ENCODE measurements around the gene DNPH1.

The DNPH1 gene

GRCh38 chr6:43256670-43257366 lies 27.5 kb upstream of the DNPH1 start:
- Histone ChIP-seq H3K36me3 (ENCODE audit: control insufficient read depth in 2 of 2, insufficient read depth in 1 of 2, low read length in 2 of 2) (no peaks in the 10 kb centered on the region), H3K4me3 (ENCODE audit: low read depth, low read length) (no peak overlapping the region), H3K27ac (ENCODE audit: extremely low read depth, low read depth, low read length) (no peak overlapping the region), H3K9me3 (ENCODE audit: control insufficient read depth, insufficient read depth, low read depth, low read length) (no peaks in the 10 kb centered on the region), H3K4me1 (ENCODE audit: control insufficient read depth, insufficient read depth, low read length) (peaks cover 3% of the 10 kb centered on the region; the same call in 1 of the 2 replicates)
- TF ChIP-seq ZNF350 (tag by site-specific recombination; IDR thresholded peaks at IDR 0.05) (no peak), ZBTB11 (tag by site-specific recombination; conservative IDR thresholded peaks at IDR 0.05; ENCODE audit: low read depth) (no peak), ZNF133 (tag by site-specific recombination; IDR thresholded peaks at IDR 0.05) (no peak), ZNF621 (tag by site-specific recombination; IDR thresholded peaks at IDR 0.05) (no peak), HOXC10 (CRISPR knock-in tag; IDR thresholded peaks at IDR 0.05) (no peak), ZNF366 (tag by site-specific recombination; conservative IDR thresholded peaks at IDR 0.05) (no peak), ZNF169 (tag by site-specific recombination; IDR thresholded peaks at IDR 0.05) (no peak), ZSCAN30 (tag by site-specific recombination; IDR thresholded peaks at IDR 0.05) (no peak), ZNF280D (tag by site-specific recombination; IDR thresholded peaks at IDR 0.05) (no peak), ZNF292 (tag by site-specific recombination; IDR thresholded peaks at IDR 0.05; ENCODE audit: borderline replicate concordance, low read depth) (no peak), SETDB1 (IDR thresholded peaks at IDR 0.05; ENCODE audit: insufficient read length, low read length) (no peak)
- ChIA-PET CTCF (interaction anchor here (0.6 to 1.1 kb wide), 2 partner anchors 78 to 145 kb away, joined by 3 to 7 read pairs; no protein-coding TSS in a partner anchor), POLR2A (no interaction called here)

- ChIA-PET POLR2A (interaction anchor here (0.6 kb wide), 2 partner anchors 31 to 261 kb away, joined by 3 to 4 read pairs; no protein-coding TSS in a partner anchor), CTCF (interaction anchor here (0.6 kb wide), 2 partner anchors 146 to 181 kb away, joined by 3 read pairs; no protein-coding TSS in a partner anchor)
- Histone ChIP-seq H3K36me3 (ENCODE audit: control insufficient read depth in 2 of 2, insufficient read depth in 1 of 2, low read length in 2 of 2) (no peaks in the 10 kb centered on the region), H3K4me3 (ENCODE audit: low read depth, low read length) (no peak overlapping the region), H3K9me3 (ENCODE audit: control insufficient read depth, insufficient read depth, low read depth, low read length) (no peaks in the 10 kb centered on the region), H3K27ac (ENCODE audit: extremely low read depth, low read depth, low read length) (no peak overlapping the region), H3K4me1 (ENCODE audit: control insufficient read depth, insufficient read depth, low read length) (peaks cover 9% of the 10 kb centered on the region; the same call in 1 of the 2 replicates)
- TF ChIP-seq PRDM4 (tag by site-specific recombination; IDR thresholded peaks at IDR 0.05): no peak
- TF ChIP-seq BCL6B (tag by site-specific recombination; IDR thresholded peaks at IDR 0.05): no peak
- no peak for TF ChIP-seq ZNF48 (tag by site-specific recombination; IDR thresholded peaks at IDR 0.05)
- no peak for TF ChIP-seq ZNF366 (tag by site-specific recombination; conservative IDR thresholded peaks at IDR 0.05)
- no peak for TF ChIP-seq ZNF645 (tag by site-specific recombination; IDR thresholded peaks at IDR 0.05)
- TF ChIP-seq ZNF324 (tag by site-specific recombination; IDR thresholded peaks at IDR 0.05): no peak
- no peak for TF ChIP-seq TRIM28 (IDR thresholded peaks at IDR 0.05; ENCODE audit: borderline replicate concordance, low read length)
- no peak for TF ChIP-seq ZNF2 (tag by site-specific recombination; IDR thresholded peaks at IDR 0.05)
- TF ChIP-seq KLF8 (tag by site-specific recombination; IDR thresholded peaks at IDR 0.05): no peak
- no peak for TF ChIP-seq ZNF426 (tag by site-specific recombination; IDR thresholded peaks at IDR 0.05)
These were observed 26.2 kb upstream of the DNPH1 start for GRCh38 chr6:43255408-43256054.

All from HEK293 (cell line).